ENCODE measurements around the gene PSMB5.

Gene PSMB5

DNA sequence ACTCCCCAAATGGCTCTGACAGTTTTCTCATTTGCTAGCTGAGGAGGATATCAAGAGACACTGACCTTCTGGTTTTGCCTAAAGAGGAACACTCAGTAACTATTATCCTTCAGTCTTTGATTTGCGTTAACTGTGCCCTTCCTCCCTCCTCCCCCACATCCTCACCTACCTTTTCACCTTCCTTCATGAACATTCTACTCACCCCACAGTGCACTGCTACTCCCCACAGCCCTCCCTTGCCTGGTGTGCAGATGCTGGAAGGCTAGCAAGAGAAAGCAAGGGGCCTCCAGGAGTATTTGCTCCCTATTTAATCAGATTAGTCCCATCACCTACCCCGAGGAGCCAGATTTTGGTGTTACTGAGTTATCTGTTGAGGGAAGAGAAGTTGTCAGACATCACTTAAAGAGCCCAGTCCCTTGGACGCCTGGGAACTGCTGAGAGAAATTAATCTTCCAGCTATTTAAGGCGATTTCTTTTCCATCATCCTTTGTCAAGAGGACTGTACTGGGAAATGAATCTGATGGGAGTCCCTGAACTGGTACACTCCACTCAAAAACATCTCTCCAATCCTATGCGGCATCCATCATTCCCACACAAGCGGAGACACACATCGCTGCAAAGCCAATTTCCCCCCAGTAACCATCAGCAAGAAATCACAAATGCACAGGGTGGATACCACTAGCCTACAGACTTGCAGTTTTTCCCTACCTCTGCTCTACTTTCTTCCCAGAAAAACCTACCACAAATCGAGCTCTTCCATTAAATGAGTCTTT, 11.5 kb downstream of the PSMB5 start:
- no peak overlapping the region for H2BK5ac ChIP-seq (ENCODE audit: low read length)
- H3K9ac ChIP-seq (ENCODE audit: low read depth, low read length, poor library complexity), result no peak overlapping the region
- no peak overlapping the region for H2BK12ac ChIP-seq (ENCODE audit: low read length)
- H4K91ac ChIP-seq (ENCODE audit: low read depth, low read length, poor library complexity), result no peak overlapping the region
- no peak overlapping the region for H2AK5ac ChIP-seq (ENCODE audit: low read depth, low read length)
- no peak overlapping the region for H3K18ac ChIP-seq (ENCODE audit: low read length)
- no peak overlapping the region for H3K14ac ChIP-seq (ENCODE audit: low read length)
- H2AFZ ChIP-seq (ENCODE audit: low read length), result no peak overlapping the region
- no peaks in the 10 kb centered on the region for H3K9me3 ChIP-seq (replicated peaks in 1 of 2; ENCODE audit: control insufficient read depth in 2 of 2, insufficient read depth in 1 of 2, low read depth in 1 of 2, low read length in 2 of 2)
- DNase-seq (ENCODE audit: low spot score), result no peak
- no peak overlapping the region for H3K4me2 ChIP-seq (ENCODE audit: insufficient read depth, low read length, poor library complexity, severe bottlenecking)
- no peak overlapping the region for H4K8ac ChIP-seq (ENCODE audit: low read depth, low read length)
- H2BK15ac ChIP-seq (ENCODE audit: low read length), result no peak overlapping the region
- H3K27ac ChIP-seq (replicated peaks; ENCODE audit: low read length), result no peak overlapping the region
- no peak overlapping the region for H3K23ac ChIP-seq (ENCODE audit: low read depth, low read length, poor library complexity)
- no peaks in the 10 kb centered on the region for H3K79me1 ChIP-seq (ENCODE audit: low read depth, low read length)
- WGBS, 2 donors (ENCODE audit: extremely low coverage in 2 of 2, insufficient read length in 2 of 2, insufficient replicate concordance in 1 of 2), result no CpG with 5 or more reads among the region's 8 CpGs
- H3K4ac ChIP-seq (ENCODE audit: low read length), result no peak overlapping the region
- no peak overlapping the region for H2BK120ac ChIP-seq (ENCODE audit: low read depth, low read length)
- H3K36me3 ChIP-seq (replicated peaks in 1 of 2; ENCODE audit: control insufficient read depth in 2 of 2, insufficient read depth in 2 of 2, low read length in 2 of 2), result peaks cover 14 to 42% of the 10 kb centered on the region in 2 donors
- H3K4me3 ChIP-seq (ENCODE audit: low read length in 2 of 2), result no peak overlapping the region
- no peaks in the 10 kb centered on the region for H3K27me3 ChIP-seq (ENCODE audit: control insufficient read depth in 3 of 3, insufficient read depth in 3 of 3, low read depth in 1 of 3, low read length in 3 of 3)
- peaks cover 2 to 13% of the 10 kb centered on the region in 2 donors for H3K4me1 ChIP-seq (ENCODE audit: control insufficient read depth in 2 of 2, insufficient read depth in 1 of 2, low read depth in 1 of 2, low read length in 2 of 2)

- Histone ChIP-seq H3K23ac (ENCODE audit: low read depth, low read length, poor library complexity) (no peak overlapping the region), H3K14ac (ENCODE audit: low read length) (no peak overlapping the region), H2BK12ac (ENCODE audit: low read length) (no peak overlapping the region), H4K8ac (ENCODE audit: low read depth, low read length) (no peak overlapping the region), H4K91ac (ENCODE audit: low read depth, low read length, poor library complexity) (no peak overlapping the region), H3K79me1 (ENCODE audit: low read depth, low read length) (no peaks in the 10 kb centered on the region), H3K4me3 (ENCODE audit: low read length in 2 of 2) (no peak overlapping the region), H3K27ac (replicated peaks; ENCODE audit: low read length) (no peak overlapping the region), H3K18ac (ENCODE audit: low read length) (no peak overlapping the region), H3K9me3 (replicated peaks in 1 of 2; ENCODE audit: control insufficient read depth in 2 of 2, insufficient read depth in 1 of 2, low read depth in 1 of 2, low read length in 2 of 2) (no peaks in the 10 kb centered on the region), H3K4ac (ENCODE audit: low read length) (no peak overlapping the region), H2BK120ac (ENCODE audit: low read depth, low read length) (no peak overlapping the region), H3K4me1 (ENCODE audit: control insufficient read depth in 2 of 2, insufficient read depth in 1 of 2, low read depth in 1 of 2, low read length in 2 of 2) (peaks cover 2 to 13% of the 10 kb centered on the region in 2 donors), H3K9ac (ENCODE audit: low read depth, low read length, poor library complexity) (no peak overlapping the region), H2BK5ac (ENCODE audit: low read length) (no peak overlapping the region), H3K36me3 (replicated peaks in 1 of 2; ENCODE audit: control insufficient read depth in 2 of 2, insufficient read depth in 2 of 2, low read length in 2 of 2) (peaks cover 12 to 32% of the 10 kb centered on the region in 2 donors), H2AK5ac (ENCODE audit: low read depth, low read length) (no peak overlapping the region), H3K27me3 (ENCODE audit: control insufficient read depth in 3 of 3, insufficient read depth in 3 of 3, low read depth in 1 of 3, low read length in 3 of 3) (no peaks in the 10 kb centered on the region), H2BK15ac (ENCODE audit: low read length) (no peak overlapping the region), H2AFZ (ENCODE audit: low read length) (no peak overlapping the region), H3K4me2 (ENCODE audit: insufficient read depth, low read length, poor library complexity, severe bottlenecking) (no peak overlapping the region)
- no CpG with 5 or more reads among the region's 7 CpGs for WGBS, 2 donors (ENCODE audit: extremely low coverage in 2 of 2, insufficient read length in 2 of 2, insufficient replicate concordance in 1 of 2)
- DNase-seq (ENCODE audit: low spot score), result no peak
Observed at GRCh38 chr14:23021889-23022442, 12.7 kb downstream of the PSMB5 start.

DNA sequence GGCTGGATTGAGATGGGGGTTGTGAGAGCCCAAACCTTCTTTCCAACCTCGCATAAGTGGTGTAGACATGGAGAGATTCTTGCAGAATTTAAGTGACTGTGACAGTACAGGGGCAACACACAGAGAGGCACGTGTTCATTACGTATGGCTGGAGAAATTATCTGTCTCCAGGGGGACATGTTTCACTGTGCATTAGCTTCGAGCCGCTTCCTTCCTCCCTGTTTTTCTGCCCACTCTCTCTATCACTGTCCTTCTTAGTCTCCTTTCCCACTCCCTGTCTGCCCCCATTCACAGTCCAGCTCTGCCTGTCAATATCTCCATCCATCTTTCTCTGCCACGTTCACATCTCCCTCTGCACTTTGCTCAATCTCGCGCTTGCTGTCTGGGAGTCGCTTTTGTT, 13.3 kb downstream of the PSMB5 start:
- H2BK120ac ChIP-seq (ENCODE audit: low read depth, low read length), result no peak overlapping the region
- peaks cover 2 to 13% of the 10 kb centered on the region in 2 donors for H3K4me1 ChIP-seq (ENCODE audit: control insufficient read depth in 2 of 2, insufficient read depth in 1 of 2, low read depth in 1 of 2, low read length in 2 of 2)
- H3K18ac ChIP-seq (ENCODE audit: low read length), result no peak overlapping the region
- H3K4me3 ChIP-seq (ENCODE audit: low read length in 2 of 2), result no peak overlapping the region
- no peak overlapping the region for H3K9ac ChIP-seq (ENCODE audit: low read depth, low read length, poor library complexity)
- H3K79me1 ChIP-seq (ENCODE audit: low read depth, low read length), result no peaks in the 10 kb centered on the region
- H2AK5ac ChIP-seq (ENCODE audit: low read depth, low read length), result no peak overlapping the region
- H4K8ac ChIP-seq (ENCODE audit: low read depth, low read length), result no peak overlapping the region
- H3K23ac ChIP-seq (ENCODE audit: low read depth, low read length, poor library complexity), result no peak overlapping the region
- H2BK12ac ChIP-seq (ENCODE audit: low read length), result no peak overlapping the region
- H3K4ac ChIP-seq (ENCODE audit: low read length), result no peak overlapping the region
- H2AFZ ChIP-seq (ENCODE audit: low read length), result no peak overlapping the region
- no peak overlapping the region for H2BK5ac ChIP-seq (ENCODE audit: low read length)
- no peak overlapping the region for H3K4me2 ChIP-seq (ENCODE audit: insufficient read depth, low read length, poor library complexity, severe bottlenecking)
- WGBS, 2 donors (ENCODE audit: extremely low coverage in 2 of 2, insufficient read length in 2 of 2, insufficient replicate concordance in 1 of 2), result no CpG with 5 or more reads among the region's 9 CpGs
- no peak overlapping the region for H4K91ac ChIP-seq (ENCODE audit: low read depth, low read length, poor library complexity)
- H3K9me3 ChIP-seq (replicated peaks in 1 of 2; ENCODE audit: control insufficient read depth in 2 of 2, insufficient read depth in 1 of 2, low read depth in 1 of 2, low read length in 2 of 2), result no peaks in the 10 kb centered on the region
- no peak overlapping the region for H2BK15ac ChIP-seq (ENCODE audit: low read length)
- no peaks in the 10 kb centered on the region for H3K27me3 ChIP-seq (ENCODE audit: control insufficient read depth in 3 of 3, insufficient read depth in 3 of 3, low read depth in 1 of 3, low read length in 3 of 3)
- no peak overlapping the region for H3K27ac ChIP-seq (replicated peaks; ENCODE audit: low read length)
- no peak overlapping the region for H3K14ac ChIP-seq (ENCODE audit: low read length)
- DNase-seq (ENCODE audit: low spot score), result no peak
- peaks cover 12 to 29% of the 10 kb centered on the region in 2 donors for H3K36me3 ChIP-seq (replicated peaks in 1 of 2; ENCODE audit: control insufficient read depth in 2 of 2, insufficient read depth in 2 of 2, low read length in 2 of 2)
